Measurements from ENCODE around the gene STAB2.
"Not testable (repeated sequence)": the region's sequence is repeated elsewhere in the genome, so short reads cannot be mapped to it uniquely, and the experiment has no call there.

STAB2 gene

DNA sequence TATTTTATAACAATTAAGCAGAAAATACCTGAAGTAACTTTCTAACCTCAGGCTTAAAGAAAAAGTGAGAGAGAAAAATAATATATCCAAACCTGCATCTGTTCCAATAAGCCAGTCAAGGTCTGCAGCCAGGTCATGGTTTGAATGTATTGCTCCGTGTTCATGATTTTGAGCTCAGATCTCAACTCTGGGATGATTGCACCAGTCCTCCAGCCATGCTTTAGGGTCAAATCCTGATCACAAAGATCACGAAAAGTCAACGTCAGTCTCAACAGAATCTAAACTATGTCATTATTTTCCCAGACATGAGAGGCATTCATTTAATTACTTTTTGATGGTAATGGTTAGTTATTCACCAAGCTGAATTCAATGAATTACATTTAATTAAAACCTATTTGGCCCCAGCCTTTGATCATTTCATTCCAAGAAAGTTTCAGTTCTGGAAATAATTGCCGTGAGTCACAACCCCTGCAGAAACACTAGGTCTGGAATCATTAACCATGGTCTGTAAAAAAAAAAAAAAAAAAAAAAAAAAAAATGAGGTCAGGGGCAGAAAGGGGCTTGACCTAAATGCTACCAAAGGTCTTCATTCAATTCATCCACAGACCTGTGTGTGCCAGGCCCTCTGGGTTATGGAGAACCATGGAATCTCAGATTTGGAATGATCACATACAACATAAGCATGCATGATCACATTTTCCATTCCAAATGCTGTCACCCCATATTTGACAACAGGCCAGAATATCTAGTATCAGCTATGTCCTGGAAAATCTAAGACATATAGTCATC is 198.4 kb downstream of the STAB2 start:
- no peak for DNase-seq

DNA sequence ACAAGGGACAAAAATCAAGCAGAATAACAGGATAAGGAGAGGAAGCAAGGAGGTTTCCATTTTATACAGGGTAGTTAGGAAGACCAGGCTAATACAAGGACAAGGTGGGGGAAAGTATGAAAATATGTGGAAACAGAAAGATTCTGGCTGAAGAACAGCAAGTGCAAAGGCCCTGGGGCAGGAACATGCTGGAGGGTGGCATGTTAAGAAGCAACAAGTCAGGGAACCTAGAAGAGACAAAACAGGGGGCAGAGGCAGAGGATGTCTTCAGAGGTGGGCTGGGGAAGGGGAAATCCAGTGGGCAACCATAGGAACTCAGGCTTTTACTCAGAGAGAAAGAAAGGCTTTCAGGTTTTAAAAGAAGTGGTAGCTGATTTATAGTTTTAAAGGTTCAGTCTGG is 199.1 kb downstream of the STAB2 start:
- no peak for DNase-seq

GRCh38 chr12:103791350-103791920 is 204.4 kb downstream of the STAB2 start:
- no peak for DNase-seq

GRCh38 chr12:103793046-103793445 is 206.0 kb downstream of the STAB2 start:
- DNase-seq, result no peak

GRCh38 chr12:103793512-103794045 is 206.5 kb downstream of the STAB2 start:
- DNase-seq, result no peak

DNA sequence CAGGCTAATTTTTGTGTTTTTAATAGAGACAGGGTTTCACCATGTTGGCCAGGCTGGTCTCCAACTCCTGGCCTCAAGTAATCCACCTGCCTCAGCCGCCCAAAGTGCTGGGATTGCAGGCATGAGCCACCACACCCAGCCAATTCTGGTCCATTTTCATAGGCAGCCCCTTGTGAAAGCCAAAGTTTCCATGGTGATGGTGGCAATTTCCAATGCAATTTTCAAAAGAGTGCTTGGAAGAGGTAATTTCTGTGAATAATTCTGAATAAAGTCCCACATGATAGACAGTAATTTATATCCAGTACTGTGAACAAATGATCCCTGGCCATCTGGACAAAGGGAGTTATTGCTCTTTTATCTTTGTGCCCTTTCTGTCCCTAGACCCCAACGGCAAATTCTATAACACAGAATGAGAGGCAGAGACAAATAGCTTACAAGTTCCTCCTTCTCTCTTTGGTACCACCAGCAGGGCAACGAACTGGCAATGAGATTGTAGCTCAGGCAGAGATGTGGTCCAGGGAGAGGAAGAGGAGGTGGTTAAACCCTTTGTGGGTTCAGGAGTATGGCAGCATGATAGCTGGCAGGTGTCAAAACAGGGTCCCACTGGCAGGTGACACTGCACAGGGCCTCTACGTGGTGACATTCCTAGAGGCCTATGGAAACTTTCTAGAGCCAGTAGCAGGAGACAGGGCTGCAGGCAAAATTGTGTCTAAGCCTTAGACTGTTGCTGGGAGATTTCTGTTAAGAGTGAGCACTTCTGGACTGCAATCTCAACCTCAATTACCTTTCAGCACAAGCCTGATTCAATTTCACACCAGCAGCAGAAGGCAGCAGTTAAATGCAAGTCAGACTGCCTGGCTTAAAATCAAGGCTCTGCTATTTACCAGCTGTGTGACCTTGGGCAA is 207.5 kb downstream of the STAB2 start:
- no peak for DNase-seq

DNA sequence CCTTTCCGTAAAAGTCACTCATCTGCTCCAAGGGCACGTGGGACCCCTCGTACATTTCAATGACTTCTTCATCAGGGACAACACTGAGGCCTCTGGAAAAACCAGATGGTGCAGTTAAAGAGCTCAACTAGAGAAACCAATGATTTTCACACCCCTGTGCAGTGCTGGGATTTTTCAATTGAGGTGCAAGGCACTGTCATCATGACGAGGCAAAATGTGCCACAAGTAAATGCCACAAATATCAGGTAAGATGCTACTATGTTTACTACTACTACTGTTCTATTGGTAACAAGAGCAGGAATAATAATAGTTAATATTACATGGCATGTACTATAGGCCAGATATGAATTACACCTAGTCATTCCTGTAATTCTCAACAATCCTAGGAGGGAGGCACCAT is 211.5 kb downstream of the STAB2 start:
- DNase-seq, result no peak

DNA sequence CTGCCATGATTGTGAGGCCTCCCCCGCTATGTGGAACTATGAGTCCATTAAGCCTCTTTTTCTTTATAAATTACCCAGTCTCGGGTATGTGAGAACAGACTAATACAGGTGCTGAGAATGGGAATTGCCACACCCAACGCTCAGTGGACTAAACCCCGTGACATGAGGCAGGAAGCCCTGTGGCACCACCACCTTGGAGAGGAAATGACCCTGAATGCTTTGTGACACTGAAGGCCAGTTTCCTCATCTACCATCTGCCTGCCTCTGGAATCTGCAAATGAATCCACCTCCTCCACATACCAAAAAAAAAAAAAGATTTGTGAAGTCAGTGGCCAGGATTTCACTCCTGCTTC is 212.4 kb downstream of the STAB2 start:
- DNase-seq, result no peak

GRCh38 chr12:103799857-103800771 is 213.0 kb downstream of the STAB2 start:
- peak; percentile 36 for DNase-seq

DNA sequence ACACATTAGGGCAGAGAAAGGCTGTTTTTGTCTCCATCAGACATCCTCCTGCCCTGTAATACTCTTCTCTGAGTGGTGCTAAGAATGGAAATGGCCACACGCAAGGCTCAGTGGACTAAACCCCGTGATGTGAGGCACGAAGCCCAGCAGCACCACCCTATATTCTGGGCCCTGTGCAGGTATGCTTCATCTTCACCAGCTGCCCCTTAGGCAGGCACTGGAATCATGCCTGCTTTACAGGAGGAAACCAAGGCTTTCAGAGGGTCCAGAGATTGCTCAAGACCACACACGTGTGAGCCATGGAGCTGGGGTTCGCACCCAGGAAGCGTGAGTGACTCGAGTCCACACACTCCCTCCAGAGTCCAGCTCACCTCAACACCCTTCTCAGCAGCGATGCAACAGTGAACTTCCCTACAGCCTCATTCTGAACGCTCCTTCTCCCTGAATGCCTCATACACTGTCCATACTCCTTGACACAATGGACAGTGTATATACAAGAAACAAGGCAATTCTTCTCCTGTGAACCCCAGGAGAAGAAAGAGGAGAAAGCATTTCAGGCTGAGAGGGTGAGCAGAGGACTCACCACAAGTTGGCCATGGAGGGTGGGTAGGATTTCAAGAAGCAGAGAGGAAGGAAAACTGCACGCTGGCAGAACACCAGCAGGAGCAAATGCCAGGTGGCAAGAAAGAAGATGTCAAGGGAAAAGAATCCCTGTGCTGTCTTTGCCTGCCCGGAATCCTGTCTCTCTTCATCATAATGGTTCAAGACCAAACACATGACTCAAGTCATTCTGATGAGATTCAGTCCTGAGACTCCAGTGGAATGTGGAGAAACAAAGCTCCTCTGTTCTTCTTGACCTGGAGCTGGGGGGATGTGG is 214.9 kb downstream of the STAB2 start:
- no peak for DNase-seq

DNA sequence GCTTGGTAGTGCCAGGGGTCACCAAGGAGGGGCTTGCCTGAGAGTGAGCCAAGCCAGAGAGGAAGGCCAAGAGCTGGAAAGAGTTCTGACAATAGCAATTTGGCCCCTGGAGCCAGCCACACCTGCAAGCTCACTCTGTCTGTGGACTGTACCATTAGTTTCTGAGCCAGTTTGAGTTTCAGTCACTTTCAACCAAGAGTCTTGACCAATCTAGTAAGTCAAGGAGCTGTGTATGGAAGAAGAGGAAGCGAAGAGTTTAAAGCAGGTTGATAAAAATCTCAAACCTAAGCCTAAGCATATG is 215.5 kb downstream of the STAB2 start:
- DNase-seq, result no peak

- no peak for DNase-seq
These were observed 216.8 kb downstream of the STAB2 start for GRCh38 chr12:103803847-103804246.

GRCh38 chr12:103805655-103806360 is 218.7 kb downstream of the STAB2 start:
- no peak for DNase-seq

- DNase-seq, result no peak
These were observed 219.7 kb downstream of the STAB2 start for GRCh38 chr12:103806803-103807202.

- no peak for DNase-seq
These were observed 220.6 kb downstream of the STAB2 start for GRCh38 chr12:103807561-103808238.

DNA sequence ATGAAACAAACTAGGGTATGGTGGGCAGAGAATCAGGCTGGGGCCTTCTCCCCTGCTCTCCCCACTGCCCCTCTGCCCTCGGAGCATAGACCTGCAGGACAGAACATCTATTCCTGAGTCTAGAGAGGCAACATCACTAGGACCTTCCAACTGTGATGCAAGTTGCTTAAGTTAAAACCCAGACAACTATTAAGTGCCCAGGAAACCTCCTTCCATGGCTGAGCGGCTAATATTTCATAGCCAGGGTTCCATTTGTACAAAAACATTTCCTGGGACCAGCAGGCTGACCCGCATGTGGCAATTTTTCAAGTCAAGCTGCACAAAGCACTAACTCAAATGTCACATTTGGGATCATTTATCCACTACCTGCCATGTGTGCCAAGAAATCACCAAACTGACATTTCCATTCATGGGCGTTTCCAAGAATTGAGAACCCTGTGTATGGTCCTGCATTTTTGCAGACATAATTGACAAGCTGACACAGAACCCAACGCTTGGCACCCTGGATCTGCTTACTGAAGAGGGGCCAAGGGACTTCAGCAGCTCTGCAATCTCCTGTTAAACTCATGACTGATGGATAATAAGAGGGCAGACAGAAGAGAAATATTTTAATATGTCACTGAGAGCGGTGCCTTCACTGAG is 221.3 kb downstream of the STAB2 start:
- no peak for DNase-seq

- no peak for DNase-seq
These were observed 222.1 kb downstream of the STAB2 start for GRCh38 chr12:103809154-103809553.

DNA sequence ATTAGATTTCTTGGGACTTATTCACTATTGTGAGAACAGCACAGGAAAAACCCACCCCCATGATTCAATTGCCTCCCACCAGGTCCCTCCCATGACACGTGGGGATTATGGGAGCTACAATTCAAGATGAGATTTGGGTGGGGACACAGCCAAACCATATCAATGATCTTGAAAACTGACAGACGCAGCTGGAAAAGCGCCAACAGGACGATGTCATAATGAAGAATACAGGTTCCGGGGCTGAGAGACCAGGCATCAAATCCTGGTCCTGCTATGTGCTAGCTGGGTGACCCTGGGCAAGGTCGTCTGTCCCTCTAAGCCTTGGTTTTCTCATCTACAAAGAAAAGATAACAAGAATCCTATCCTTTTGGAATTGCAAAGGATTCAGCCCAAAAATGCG is 222.6 kb downstream of the STAB2 start:
- DNase-seq, result not testable (repeated sequence)

DNA sequence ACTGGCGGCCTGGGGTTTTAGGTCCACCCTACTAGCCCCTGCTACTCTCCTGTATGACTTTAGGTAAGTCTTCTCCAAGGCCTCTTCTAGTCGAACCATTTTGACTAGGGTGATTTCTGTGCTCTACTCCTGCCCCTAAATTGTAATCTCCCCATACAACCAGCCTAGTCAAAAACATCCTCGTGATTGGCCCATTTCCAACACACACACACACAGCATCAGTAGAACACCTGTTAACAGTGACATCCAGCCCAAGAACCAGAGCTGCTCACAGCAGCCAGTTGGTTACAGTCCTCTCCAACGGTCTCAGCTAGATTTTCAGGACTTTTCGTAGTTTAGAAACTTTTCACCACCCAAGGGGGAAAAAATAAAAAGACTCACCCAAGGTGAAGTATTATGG is 223.0 kb downstream of the STAB2 start:
- no peak for DNase-seq

- DNase-seq, result no peak
These were observed 224.7 kb downstream of the STAB2 start for GRCh38 chr12:103811791-103812190.
